Bronchial epithelial cell (primary cell): Measurements from ENCODE around the gene ANKMY1. TPM values are rescaled to one million over a fixed set of nuclear protein-coding genes. Genes with fewer than 3 reads are reported as not detected.

Experiments
- DNase-seq: peaks from one replicate; pipeline ENCODE4 v3.0.0-alpha.2; 2010; ENCODE audit warnings: low read depth
- FAIRE-seq: peaks from 2 replicates; lab custom pipeline; 2011; peaks lifted over from hg19 to GRCh38; lab: Jason Lieb, UNC
- H3K27me3 ChIP-seq: 2 replicates; pipeline ENCODE4 v1.5.1; 2011; ENCODE audit warnings: low read length; ENCODE audit not compliant: control insufficient read depth, insufficient read depth
- H3K36me3 ChIP-seq: 2 replicates; pipeline ENCODE4 v1.5.1; 2011; ENCODE audit warnings: low read length; ENCODE audit not compliant: control insufficient read depth, insufficient read depth
- H3K4me3 ChIP-seq: 2 replicates; pipeline ENCODE4 v1.5.1; 2011; ENCODE audit warnings: mild to moderate bottlenecking, low read depth, low read length, control low read depth
- total RNA-seq: library from RNA; depleted of rRNA; stranded (reverse); fragments of >200 nt; gene quantifications from 2 replicates; pipeline ENCODE4 v1.2.1, GENCODE V29; 2014
- TF ChIP-seq, protein P1 (sequence below): IDR thresholded peaks from 2 replicates; pipeline ENCODE4 v1.5.1; 2011; ENCODE audit warnings: mild to moderate bottlenecking, moderate library complexity, low read length, control low read depth, inconsistent platforms; ENCODE audit not compliant: insufficient read depth, severe bottlenecking

The ANKMY1 gene
- total RNA-seq, 1 donor from 2014 or later: 15.8 TPM

DNA sequence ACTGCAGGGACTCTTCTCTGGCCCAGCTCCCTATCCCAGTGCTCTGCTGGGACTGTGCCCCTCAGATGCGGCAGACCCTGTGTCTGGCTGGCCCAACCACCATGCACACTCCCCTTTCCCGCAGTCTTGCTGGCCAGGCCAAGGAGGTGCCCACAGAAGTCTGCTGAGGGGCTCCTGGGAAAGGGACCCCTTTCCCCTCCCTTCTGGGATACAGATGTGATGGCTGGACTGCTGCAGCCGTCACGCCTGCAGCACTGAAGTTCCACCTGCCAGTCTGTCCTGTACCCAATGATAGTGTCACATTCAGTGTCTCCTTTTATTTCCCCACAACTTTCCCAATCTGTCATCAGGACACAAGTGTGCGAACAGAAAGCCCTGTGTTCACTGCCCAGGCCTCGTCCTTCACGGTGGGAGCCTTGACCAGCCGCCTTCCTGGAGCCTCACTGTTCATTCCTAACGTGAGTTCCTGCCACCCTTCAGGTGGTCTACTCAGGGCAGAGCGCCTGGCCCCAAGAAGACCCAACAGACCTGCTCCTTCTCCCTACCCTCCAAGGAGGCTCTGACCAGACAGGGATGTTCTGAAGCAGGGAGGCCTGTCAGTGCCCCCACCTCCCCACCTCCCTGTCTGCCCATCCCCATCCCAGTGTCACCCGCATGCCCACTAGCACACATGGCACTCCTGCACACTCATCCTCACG is 47.1 kb downstream of the ANKMY1 start:
- no peak overlapping the region for H3K4me3 ChIP-seq
- H3K27me3 ChIP-seq: no peaks in the 10 kb centered on the region
- no peak for DNase-seq

GRCh38 chr2:240509667-240510512 is 47.9 kb downstream of the ANKMY1 start:
- Histone ChIP-seq H3K4me3 (no peak overlapping the region), H3K27me3 (no peaks in the 10 kb centered on the region), H3K36me3 (no peaks in the 10 kb centered on the region)
- DNase-seq: no peak
- FAIRE-seq: no peak
- TF ChIP-seq, protein P1, sequence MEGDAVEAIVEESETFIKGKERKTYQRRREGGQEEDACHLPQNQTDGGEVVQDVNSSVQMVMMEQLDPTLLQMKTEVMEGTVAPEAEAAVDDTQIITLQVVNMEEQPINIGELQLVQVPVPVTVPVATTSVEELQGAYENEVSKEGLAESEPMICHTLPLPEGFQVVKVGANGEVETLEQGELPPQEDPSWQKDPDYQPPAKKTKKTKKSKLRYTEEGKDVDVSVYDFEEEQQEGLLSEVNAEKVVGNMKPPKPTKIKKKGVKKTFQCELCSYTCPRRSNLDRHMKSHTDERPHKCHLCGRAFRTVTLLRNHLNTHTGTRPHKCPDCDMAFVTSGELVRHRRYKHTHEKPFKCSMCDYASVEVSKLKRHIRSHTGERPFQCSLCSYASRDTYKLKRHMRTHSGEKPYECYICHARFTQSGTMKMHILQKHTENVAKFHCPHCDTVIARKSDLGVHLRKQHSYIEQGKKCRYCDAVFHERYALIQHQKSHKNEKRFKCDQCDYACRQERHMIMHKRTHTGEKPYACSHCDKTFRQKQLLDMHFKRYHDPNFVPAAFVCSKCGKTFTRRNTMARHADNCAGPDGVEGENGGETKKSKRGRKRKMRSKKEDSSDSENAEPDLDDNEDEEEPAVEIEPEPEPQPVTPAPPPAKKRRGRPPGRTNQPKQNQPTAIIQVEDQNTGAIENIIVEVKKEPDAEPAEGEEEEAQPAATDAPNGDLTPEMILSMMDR: no peak

More for the DNA sequence above, 47.1 kb downstream of the ANKMY1 start:
- TF ChIP-seq, protein P1: no peak
- FAIRE-seq: peak; percentile 13
- no peaks in the 10 kb centered on the region for H3K36me3 ChIP-seq

DNA sequence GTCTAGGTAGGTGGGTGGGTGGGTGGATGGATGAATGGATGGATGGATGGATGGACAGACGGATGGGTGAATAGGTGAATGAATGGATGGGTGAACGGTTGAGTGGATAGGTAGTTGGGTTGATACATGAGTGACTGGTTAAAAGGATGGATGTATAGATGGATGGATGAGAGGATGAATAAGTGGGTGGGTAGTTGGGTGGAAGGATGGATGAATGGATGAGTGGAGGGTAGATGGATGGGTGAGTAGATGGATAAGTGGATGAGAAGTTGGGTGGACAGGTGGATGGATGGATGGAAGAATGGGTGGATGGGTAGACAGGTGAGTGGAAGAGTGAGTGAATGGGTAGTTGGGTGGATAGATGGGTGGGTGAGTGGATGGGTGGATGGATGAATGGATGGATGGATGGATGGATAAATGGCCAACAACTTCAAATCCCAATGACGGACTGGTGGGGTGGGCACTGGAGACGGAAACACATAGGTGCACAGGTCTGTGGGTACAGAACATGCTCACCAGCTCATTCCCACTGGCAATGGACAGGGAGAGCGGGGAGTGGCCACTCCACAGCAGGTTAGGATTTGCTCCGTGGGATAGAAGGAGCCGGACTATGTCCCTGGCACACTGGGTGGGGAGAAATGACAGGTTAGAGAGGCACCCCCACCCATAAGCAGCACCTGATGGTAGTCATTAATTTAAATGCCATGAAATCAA is 48.8 kb downstream of the ANKMY1 start:
- TF ChIP-seq, protein P1: no peak
- H3K4me3 ChIP-seq: no peak overlapping the region
- H3K36me3 ChIP-seq: no peaks in the 10 kb centered on the region
- H3K27me3 ChIP-seq: no peaks in the 10 kb centered on the region
- DNase-seq (no peak), FAIRE-seq (peak; percentile 32)

- H3K4me3 ChIP-seq: no peak overlapping the region
- FAIRE-seq: no peak
- TF ChIP-seq, protein P1: no peak
- H3K36me3 ChIP-seq: no peaks in the 10 kb centered on the region
- no peaks in the 10 kb centered on the region for H3K27me3 ChIP-seq
- no peak for DNase-seq
Observed at GRCh38 chr2:240507778-240508251, 50.0 kb downstream of the ANKMY1 start.

- Histone ChIP-seq H3K36me3 (no peaks in the 10 kb centered on the region), H3K27me3 (no peaks in the 10 kb centered on the region), H3K4me3 (no peak overlapping the region)
- DNase-seq (no peak), FAIRE-seq (no peak)
- TF ChIP-seq, protein P1: no peak
Observed at GRCh38 chr2:240507060-240507777, 50.6 kb downstream of the ANKMY1 start.
